Activated CD8-positive, alpha-beta memory T cell treated with anti-CD3 and anti-CD28 coated beads, Interleukin-2, amount 50 U/mL, for 48 hours (primary cell): Measurements from ENCODE around the gene KLHDC3.
A peak's percentile ranks its signal among the peaks of the same experiment; 100 is the strongest.
"Not testable (repeated sequence)": the region's sequence is repeated elsewhere in the genome, so short reads cannot be mapped to it uniquely, and the experiment has no call there.

ENCODE experiments used
- DNase-seq: peaks from one replicate; pipeline ENCODE4 v3.0.0-alpha.2; 2020

KLHDC3 gene

GRCh38 chr6:42989923-42990322 lies 24.1 kb upstream of the KLHDC3 start:
- DNase-seq: no peak

- DNase-seq: no peak
Observed at GRCh38 chr6:42993445-42993844, 20.6 kb upstream of the KLHDC3 start.

- no peak for DNase-seq
Observed at GRCh38 chr6:42996513-42996912, 17.5 kb upstream of the KLHDC3 start.

GRCh38 chr6:42998205-42998604 lies 15.8 kb upstream of the KLHDC3 start:
- not testable (repeated sequence) for DNase-seq

GRCh38 chr6:43001843-43002242 lies 12.2 kb upstream of the KLHDC3 start:
- DNase-seq: no peak

- DNase-seq: no peak
Observed at GRCh38 chr6:43005844-43006243, 8.2 kb upstream of the KLHDC3 start.

GRCh38 chr6:43006251-43006650 lies 7.8 kb upstream of the KLHDC3 start:
- no peak for DNase-seq

GRCh38 chr6:43007126-43007525 lies 6.9 kb upstream of the KLHDC3 start:
- no peak for DNase-seq

- DNase-seq: no peak
Observed at GRCh38 chr6:43009124-43009523, 4.9 kb upstream of the KLHDC3 start.

- DNase-seq: no peak
Observed at GRCh38 chr6:43011207-43011606, 2.8 kb upstream of the KLHDC3 start.

GRCh38 chr6:43012364-43012763 lies 1.7 kb upstream of the KLHDC3 start:
- no peak for DNase-seq

GRCh38 chr6:43013097-43013842 lies 779 bp upstream of the KLHDC3 start:
- DNase-seq: no peak

- DNase-seq: no peak
Observed at GRCh38 chr6:43014434-43014909, 423 bp downstream of the KLHDC3 start.

GRCh38 chr6:43016176-43016942 lies 2.3 kb downstream of the KLHDC3 start:
- DNase-seq: no peak

GRCh38 chr6:43016943-43017334 lies 2.9 kb downstream of the KLHDC3 start:
- DNase-seq: no peak

GRCh38 chr6:43019152-43019551 lies 5.1 kb downstream of the KLHDC3 start:
- no peak for DNase-seq

- no peak for DNase-seq
Observed at GRCh38 chr6:43020052-43020705, 6.1 kb downstream of the KLHDC3 start.

- no peak for DNase-seq
Observed at GRCh38 chr6:43020847-43021246, 6.8 kb downstream of the KLHDC3 start.

- peak; percentile 86 for DNase-seq
Observed at GRCh38 chr6:43021270-43022047, 7.4 kb downstream of the KLHDC3 start, which contains the start of gene RRP36. Gene RRP36, plus strand, starts transcription at chr6:43021623. Its CDS starts 32 bp downstream, at chr6:43021655.

GRCh38 chr6:43024436-43024835 lies 10.4 kb downstream of the KLHDC3 start:
- no peak for DNase-seq

GRCh38 chr6:43026365-43026764 lies 12.3 kb downstream of the KLHDC3 start:
- no peak for DNase-seq

GRCh38 chr6:43029120-43029519 lies 15.1 kb downstream of the KLHDC3 start:
- no peak for DNase-seq

GRCh38 chr6:43032326-43032725 lies 18.3 kb downstream of the KLHDC3 start:
- DNase-seq: no peak
